Measurements from ENCODE around the gene RAD51B. TPM values are rescaled to one million over a fixed set of nuclear protein-coding genes. Genes with fewer than 3 reads are reported as not detected.

RAD51B gene
- total RNA-seq, 4 donors from 2014 or later: 12.6 to 26.4 (median 16.7) TPM

DNA sequence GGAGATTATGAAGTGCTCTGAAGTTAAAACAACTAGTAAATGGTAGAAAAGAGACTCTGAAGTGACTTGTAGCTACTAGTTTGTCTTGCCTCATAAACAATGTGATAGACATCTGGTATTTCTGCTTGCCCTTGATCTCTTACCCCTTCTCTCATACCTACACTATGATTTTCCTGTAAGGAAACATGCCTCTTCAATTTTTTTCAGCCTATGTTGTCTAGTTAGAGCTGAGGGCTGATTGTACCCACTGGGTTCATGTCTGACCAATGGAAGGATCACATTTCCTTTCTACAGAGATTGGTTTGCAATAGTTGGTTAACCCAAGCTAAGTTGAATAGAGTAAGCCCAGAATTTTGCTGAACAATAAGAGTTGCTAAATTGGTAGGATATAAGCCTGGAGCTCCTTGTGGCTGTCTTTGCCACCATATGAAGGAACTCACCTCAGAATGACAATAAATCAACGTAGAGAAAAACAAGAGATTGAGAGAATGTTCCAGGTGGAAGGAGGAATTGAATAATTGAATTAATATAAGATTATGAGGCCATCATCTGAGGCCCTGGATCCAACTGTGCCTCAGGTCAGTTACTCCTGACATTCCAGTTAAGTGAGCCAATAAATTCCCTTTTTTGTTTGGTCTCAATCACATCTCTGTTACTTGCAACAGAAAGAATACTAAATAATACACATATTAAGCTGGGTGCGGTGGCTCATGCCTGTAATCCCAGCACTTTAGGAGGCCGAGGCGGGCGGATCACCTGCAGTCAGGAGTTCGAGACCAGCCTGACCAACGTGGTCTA, 626.9 kb downstream of the RAD51B start:
- H3K4me3 ChIP-seq: no peak overlapping the region
- TF ChIP-seq POLR2A (IDR thresholded peaks at IDR 0.05) (no peak), EP300 (IDR thresholded peaks at IDR 0.05) (no peak)
- TF ChIP-seq, protein P1, sequence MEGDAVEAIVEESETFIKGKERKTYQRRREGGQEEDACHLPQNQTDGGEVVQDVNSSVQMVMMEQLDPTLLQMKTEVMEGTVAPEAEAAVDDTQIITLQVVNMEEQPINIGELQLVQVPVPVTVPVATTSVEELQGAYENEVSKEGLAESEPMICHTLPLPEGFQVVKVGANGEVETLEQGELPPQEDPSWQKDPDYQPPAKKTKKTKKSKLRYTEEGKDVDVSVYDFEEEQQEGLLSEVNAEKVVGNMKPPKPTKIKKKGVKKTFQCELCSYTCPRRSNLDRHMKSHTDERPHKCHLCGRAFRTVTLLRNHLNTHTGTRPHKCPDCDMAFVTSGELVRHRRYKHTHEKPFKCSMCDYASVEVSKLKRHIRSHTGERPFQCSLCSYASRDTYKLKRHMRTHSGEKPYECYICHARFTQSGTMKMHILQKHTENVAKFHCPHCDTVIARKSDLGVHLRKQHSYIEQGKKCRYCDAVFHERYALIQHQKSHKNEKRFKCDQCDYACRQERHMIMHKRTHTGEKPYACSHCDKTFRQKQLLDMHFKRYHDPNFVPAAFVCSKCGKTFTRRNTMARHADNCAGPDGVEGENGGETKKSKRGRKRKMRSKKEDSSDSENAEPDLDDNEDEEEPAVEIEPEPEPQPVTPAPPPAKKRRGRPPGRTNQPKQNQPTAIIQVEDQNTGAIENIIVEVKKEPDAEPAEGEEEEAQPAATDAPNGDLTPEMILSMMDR (IDR thresholded peaks at IDR 0.05): no peak
- no peaks in the 10 kb centered on the region for H3K27me3 ChIP-seq
- no peak for DNase-seq (ENCODE audit: low spot score in 2 of 2)
- no peaks in the 10 kb centered on the region for H3K9me3 ChIP-seq
- 96% methylated on average over 7 of the region's 7 CpGs for WGBS, 2 donors
- no peaks in the 10 kb centered on the region for H3K36me3 ChIP-seq
- no peak overlapping the region for H3K27ac ChIP-seq
- peaks cover 0 to 72% (median 27%) of the 10 kb centered on the region in 4 donors for H3K4me1 ChIP-seq

DNA sequence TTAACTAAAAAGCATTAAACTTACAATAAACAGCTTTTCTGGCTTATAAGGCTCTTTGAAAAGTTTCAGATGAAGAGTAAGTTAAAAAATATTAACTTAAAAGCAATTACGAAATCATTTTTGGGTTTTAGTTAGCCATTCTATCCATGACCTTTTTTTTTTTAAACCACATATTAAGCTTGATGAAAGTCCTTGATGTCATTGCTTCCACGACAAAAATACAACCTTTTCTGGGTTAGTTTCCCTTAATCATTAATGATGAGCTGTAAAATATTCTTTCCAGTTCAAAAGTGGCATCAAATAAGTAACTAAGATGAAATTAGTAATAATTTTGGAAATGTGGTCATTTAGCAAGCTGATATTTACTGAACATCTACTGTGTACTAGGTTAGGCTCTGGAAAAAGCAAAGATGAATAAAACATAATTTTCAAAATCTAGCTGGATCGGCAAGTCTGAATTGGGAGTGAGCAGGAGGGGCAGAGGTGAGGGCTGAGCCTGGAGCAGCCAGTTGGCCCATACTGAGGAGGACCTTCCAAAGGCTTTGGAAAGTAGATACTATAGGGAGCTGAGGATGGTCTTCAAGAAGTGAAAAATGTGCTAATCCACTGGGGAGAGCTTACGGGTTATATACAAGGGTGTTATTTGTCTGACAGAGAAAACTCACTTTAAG, 628.1 kb downstream of the RAD51B start:
- Histone ChIP-seq H3K36me3 (no peaks in the 10 kb centered on the region), H3K27me3 (no peaks in the 10 kb centered on the region), H3K4me1 (peaks cover 0 to 74% (median 24%) of the 10 kb centered on the region in 4 donors), H3K4me3 (no peak overlapping the region), H3K27ac (peak overlapping the region in 1 of 4 donors; percentile 45), H3K9me3 (no peaks in the 10 kb centered on the region)
- no peak for DNase-seq (ENCODE audit: low spot score in 2 of 2)
- WGBS, 2 donors: 76 to 81% methylated on average over 4 of the region's 4 CpGs
- no peak for TF ChIP-seq EP300 (IDR thresholded peaks at IDR 0.05)
- TF ChIP-seq POLR2A (IDR thresholded peaks at IDR 0.05): no peak
- TF ChIP-seq, protein P1 (IDR thresholded peaks at IDR 0.05): no peak

DNA sequence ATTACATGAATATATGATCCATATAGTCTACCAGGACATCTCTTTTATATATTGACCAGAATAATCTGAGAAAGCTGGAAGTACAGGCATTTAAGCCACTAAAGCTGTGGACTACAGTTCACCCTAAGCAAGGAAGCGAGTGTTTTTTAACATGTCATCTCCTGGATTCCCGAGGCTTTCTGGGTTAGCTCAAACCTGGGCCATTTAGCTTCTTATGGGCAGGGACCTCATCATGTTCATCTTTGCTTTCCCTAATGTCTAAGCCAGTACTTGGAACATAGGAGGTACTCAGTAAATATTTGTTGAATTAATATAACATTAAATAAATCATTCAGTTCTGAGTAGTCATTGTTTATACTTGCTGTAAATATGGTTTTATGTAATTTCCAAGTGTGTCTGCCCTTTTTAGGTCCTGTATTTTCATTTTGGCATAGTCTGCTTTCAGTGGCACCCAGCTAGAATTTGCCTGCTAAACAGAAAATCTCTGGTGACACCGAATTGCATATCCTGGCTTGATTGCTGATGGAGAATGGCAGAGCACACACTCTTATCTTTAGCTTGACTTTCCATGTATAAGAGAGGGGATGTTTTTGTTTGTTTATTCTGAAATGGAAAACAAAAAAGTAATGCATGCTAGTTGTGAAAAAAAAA, 628.8 kb downstream of the RAD51B start:
- DNase-seq (ENCODE audit: low spot score in 2 of 2): no peak
- Histone ChIP-seq H3K27ac (peak overlapping the region in 1 of 4 donors; percentile 45), H3K4me3 (no peak overlapping the region), H3K4me1 (peaks cover 0 to 68% (median 23%) of the 10 kb centered on the region in 4 donors), H3K36me3 (no peaks in the 10 kb centered on the region), H3K9me3 (no peaks in the 10 kb centered on the region), H3K27me3 (no peaks in the 10 kb centered on the region)
- TF ChIP-seq, protein P1 (IDR thresholded peaks at IDR 0.05): no peak
- 92 to 98% methylated on average over 3 of the region's 3 CpGs for WGBS, 2 donors

DNA sequence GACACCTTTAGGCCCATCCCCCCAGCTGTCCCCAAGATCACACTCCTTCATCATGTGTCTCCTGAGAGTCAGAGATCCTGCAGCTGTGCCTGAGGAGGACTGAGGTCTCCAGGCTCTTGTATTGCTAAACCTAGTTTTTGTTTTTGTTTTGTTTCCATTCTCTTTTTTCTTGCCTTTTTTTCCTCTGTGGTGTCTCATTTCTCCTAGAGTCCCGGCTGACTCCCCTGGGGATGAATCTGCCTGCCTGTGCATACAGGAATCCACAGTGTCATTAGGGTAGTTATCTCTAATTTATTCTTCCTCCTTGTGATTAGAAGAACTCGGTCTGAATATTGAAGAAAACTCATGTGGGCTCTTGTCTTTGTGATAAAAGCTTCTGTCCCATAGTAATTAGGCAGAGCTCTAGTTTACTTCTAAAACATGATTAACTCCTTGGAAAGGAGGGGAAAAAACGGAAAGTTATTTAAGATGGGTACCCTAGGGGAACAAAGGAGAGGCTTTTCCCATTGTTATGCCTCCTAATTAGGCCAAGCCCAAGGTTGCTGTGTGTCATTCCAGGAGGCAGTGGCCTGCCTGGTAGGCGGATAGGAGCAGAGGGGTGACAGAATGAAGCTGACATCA, 630.1 kb downstream of the RAD51B start:
- Histone ChIP-seq H3K27ac (peak overlapping the region in 3 of 4 donors; percentile 15 to 79 (median 57)), H3K9me3 (peaks cover 0 to 4% (median 0%) of the 10 kb centered on the region in 4 donors), H3K4me3 (no peak overlapping the region), H3K27me3 (no peaks in the 10 kb centered on the region), H3K4me1 (peaks cover 0 to 55% (median 15%) of the 10 kb centered on the region in 4 donors), H3K36me3 (no peaks in the 10 kb centered on the region)
- DNase-seq (ENCODE audit: low spot score in 2 of 2): no peak
- no peak for TF ChIP-seq POLR2A (IDR thresholded peaks at IDR 0.05)
- TF ChIP-seq EP300 (IDR thresholded peaks at IDR 0.05): no peak
- 61 to 63% methylated on average over 4 of the region's 4 CpGs for WGBS, 2 donors

DNA sequence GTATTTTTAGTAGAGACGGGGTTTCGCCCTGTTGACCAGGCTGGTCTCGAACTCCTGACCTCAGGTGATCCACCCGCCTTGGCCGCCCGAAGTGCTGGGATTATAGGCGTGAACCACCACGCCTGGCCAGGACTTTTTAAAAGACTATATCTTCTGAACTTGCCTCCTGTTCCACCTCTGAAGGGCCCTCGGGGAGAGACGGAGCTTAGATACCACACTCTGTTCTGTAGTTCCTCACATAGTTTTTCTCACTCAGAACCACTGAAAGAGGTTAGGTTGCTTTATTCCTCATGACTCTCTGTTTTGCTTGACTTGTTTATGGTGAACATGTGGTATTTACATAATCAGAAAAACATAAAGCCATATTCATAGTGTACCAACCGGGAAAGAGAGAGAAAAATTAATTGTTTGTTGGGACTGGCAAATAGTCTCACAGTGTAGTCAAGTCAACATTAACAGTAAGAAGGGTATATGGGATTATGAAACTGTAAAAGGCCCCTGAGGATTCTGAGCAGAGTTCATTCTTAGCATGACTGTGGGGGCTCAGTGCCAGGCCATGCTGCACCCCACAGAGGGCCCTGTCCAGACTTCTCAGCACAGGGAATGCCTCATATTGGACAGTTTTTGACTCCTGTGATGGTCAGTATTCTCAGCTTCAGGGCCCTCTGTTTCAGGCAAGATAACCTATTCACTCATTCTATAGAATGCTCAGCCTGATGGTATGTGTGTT, 631.0 kb downstream of the RAD51B start:
- H3K36me3 ChIP-seq: no peaks in the 10 kb centered on the region
- H3K4me1 ChIP-seq: peaks cover 0 to 47% (median 10%) of the 10 kb centered on the region in 4 donors
- H3K27ac ChIP-seq: peak overlapping the region; percentile 15 to 79 (median 44)
- 78 to 85% methylated on average over 11 of the region's 11 CpGs for WGBS, 2 donors
- no peaks in the 10 kb centered on the region for H3K27me3 ChIP-seq
- no peak for DNase-seq (ENCODE audit: low spot score in 2 of 2)
- H3K4me3 ChIP-seq: no peak overlapping the region
- H3K9me3 ChIP-seq: peaks cover 0 to 10% (median 0%) of the 10 kb centered on the region in 4 donors
- TF ChIP-seq EP300 (IDR thresholded peaks at IDR 0.05) (no peak), POLR2A (IDR thresholded peaks at IDR 0.05) (no peak)
- TF ChIP-seq, protein P1 (IDR thresholded peaks at IDR 0.05): no peak

All from tibial nerve (tissue), 4 donors.